Activated T-cell treated with anti-CD3 and anti-CD28 coated beads, Interleukin-2, amount 50 U/mL, for 72 hours (primary cell): ENCODE results near the gene PXDN. TPM values are rescaled to one million over a fixed set of nuclear protein-coding genes. Genes with fewer than 3 reads are reported as not detected.

ENCODE experiments used
- ATAC-seq, 2 donors: fragments of 150-1000 bp; cut with Tn5 transposase; replicated peaks in 1 of 2; 2 replicates each; pipeline ENCODE4 v1.10.0; 2021; ENCODE audit warnings: moderate library complexity in 2 of 2, mild to moderate bottlenecking in 1 of 2
- DNase-seq, 2 donors: peaks; one replicate each; pipeline ENCODE4 v3.0.0; 2021 to 2022; ENCODE audit warnings: mixed read lengths in 1 of 2
- H3K27ac Mint-ChIP-seq: one replicate; pipeline ENCODE4 v1.8.0; 2022; ENCODE audit warnings: mild to moderate bottlenecking, moderate library complexity, mixed read lengths
- H3K27me3 Mint-ChIP-seq: one replicate; pipeline ENCODE4 v1.8.0; 2022; ENCODE audit warnings: low read depth, mixed read lengths
- H3K36me3 Mint-ChIP-seq, 2 donors: one replicate each; pipeline ENCODE4 v1.8.0; 2022; ENCODE audit warnings: mixed read lengths in 2 of 2, mild to moderate bottlenecking in 1 of 2; ENCODE audit not compliant: insufficient read depth in 2 of 2
- H3K4me1 Mint-ChIP-seq: one replicate; pipeline ENCODE4 v1.8.0; 2022; ENCODE audit warnings: low read depth, mixed read lengths
- H3K4me3 Mint-ChIP-seq, 2 donors: one replicate each; pipeline ENCODE4 v1.8.0; 2022; ENCODE audit warnings: mild to moderate bottlenecking in 2 of 2, mixed read lengths in 2 of 2, moderate library complexity in 2 of 2
- H3K9me3 Mint-ChIP-seq, 2 donors: one replicate each; pipeline ENCODE4 v1.8.0; 2022; ENCODE audit warnings: mixed read lengths in 2 of 2
- total RNA-seq, 2 donors: library from RNA; stranded (reverse); gene quantifications; one replicate each; pipeline ENCODE4 v1.2.3, GENCODE V29; 2022

The PXDN gene
- total RNA-seq, 2 donors from 2014 or later: 0.25 to 1.8 TPM

GRCh38 chr2:1677821-1678165, 66.5 kb downstream of the PXDN start:
- no peak overlapping the region for H3K4me3 Mint-ChIP-seq
- no peaks in the 10 kb centered on the region for H3K36me3 Mint-ChIP-seq
- no peak overlapping the region for H3K27ac Mint-ChIP-seq
- H3K9me3 Mint-ChIP-seq: no peaks in the 10 kb centered on the region
- H3K27me3 Mint-ChIP-seq: no peaks in the 10 kb centered on the region
- no peaks in the 10 kb centered on the region for H3K4me1 Mint-ChIP-seq
- no peak for ATAC-seq
- DNase-seq: no peak

DNA sequence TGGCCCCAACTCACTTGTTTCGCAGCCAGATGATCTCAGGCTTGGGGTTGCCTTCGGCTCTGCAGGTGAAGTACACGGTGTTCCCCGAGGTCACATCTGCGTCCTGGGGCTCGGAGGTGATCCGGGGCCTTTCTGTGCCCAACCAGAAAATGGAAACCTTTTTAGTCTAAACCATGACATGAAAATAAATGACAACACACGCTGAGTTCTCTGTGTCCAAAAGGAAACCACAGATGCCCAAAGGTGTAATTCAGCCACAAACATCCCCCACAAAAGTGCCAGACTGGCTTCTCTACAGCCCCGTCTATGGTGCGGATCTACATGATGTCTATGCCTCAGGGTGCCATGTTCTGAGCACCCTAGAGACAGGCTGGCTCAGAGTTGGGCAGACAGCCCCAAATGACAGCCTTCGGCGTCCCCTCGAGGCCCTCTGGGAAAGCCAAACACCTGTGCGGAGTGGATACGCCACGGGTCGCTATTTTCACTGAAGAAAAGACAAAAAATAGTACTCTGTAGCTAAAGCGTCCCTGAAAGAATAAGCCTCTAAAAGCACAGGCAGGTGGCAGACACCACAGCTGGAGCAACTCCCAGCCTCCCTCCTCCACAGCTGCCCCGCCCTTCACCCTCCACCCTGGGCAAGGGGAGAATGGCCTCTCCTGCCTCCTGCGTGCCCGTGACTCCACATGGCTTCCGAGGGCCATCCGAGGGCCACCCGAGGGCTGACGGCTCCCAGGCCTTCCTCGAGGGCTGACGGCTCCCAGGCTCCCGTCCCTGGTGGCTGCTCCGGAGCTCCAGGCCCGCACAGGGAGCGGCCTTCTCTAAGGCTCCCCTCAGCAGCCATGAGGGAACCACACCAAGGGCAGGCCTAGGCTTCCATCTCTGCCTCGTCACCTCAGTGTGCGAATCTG, 67.1 kb downstream of the PXDN start:
- Mint-ChIP-seq H3K36me3 (no peaks in the 10 kb centered on the region), H3K27ac (no peak overlapping the region), H3K4me1 (no peaks in the 10 kb centered on the region), H3K9me3 (no peaks in the 10 kb centered on the region), H3K27me3 (no peaks in the 10 kb centered on the region), H3K4me3 (no peak overlapping the region)
- no peak for DNase-seq
- no peak for ATAC-seq

GRCh38 chr2:1676091-1676912, 68.0 kb downstream of the PXDN start:
- ATAC-seq: no peak
- DNase-seq: no peak
- H3K36me3 Mint-ChIP-seq: no peaks in the 10 kb centered on the region
- no peaks in the 10 kb centered on the region for H3K27me3 Mint-ChIP-seq
- no peaks in the 10 kb centered on the region for H3K4me1 Mint-ChIP-seq
- H3K4me3 Mint-ChIP-seq: no peak overlapping the region
- no peaks in the 10 kb centered on the region for H3K9me3 Mint-ChIP-seq
- H3K27ac Mint-ChIP-seq: no peak overlapping the region

GRCh38 chr2:1675633-1676032, 68.7 kb downstream of the PXDN start:
- H3K9me3 Mint-ChIP-seq: no peaks in the 10 kb centered on the region
- no peaks in the 10 kb centered on the region for H3K4me1 Mint-ChIP-seq
- DNase-seq (no peak), ATAC-seq (no peak)
- H3K36me3 Mint-ChIP-seq: no peaks in the 10 kb centered on the region
- no peak overlapping the region for H3K27ac Mint-ChIP-seq
- no peaks in the 10 kb centered on the region for H3K27me3 Mint-ChIP-seq
- H3K4me3 Mint-ChIP-seq: no peak overlapping the region

- DNase-seq: no peak
- H3K4me1 Mint-ChIP-seq: no peaks in the 10 kb centered on the region
- no peak for ATAC-seq
- no peaks in the 10 kb centered on the region for H3K36me3 Mint-ChIP-seq
- no peaks in the 10 kb centered on the region for H3K27me3 Mint-ChIP-seq
- no peaks in the 10 kb centered on the region for H3K9me3 Mint-ChIP-seq
- no peak overlapping the region for H3K4me3 Mint-ChIP-seq
- H3K27ac Mint-ChIP-seq: no peak overlapping the region
Observed at GRCh38 chr2:1674766-1675397, 69.4 kb downstream of the PXDN start.

- H3K36me3 Mint-ChIP-seq: no peaks in the 10 kb centered on the region
- H3K4me3 Mint-ChIP-seq: no peak overlapping the region
- H3K9me3 Mint-ChIP-seq: no peaks in the 10 kb centered on the region
- no peaks in the 10 kb centered on the region for H3K27me3 Mint-ChIP-seq
- DNase-seq (no peak), ATAC-seq (no peak)
- no peak overlapping the region for H3K27ac Mint-ChIP-seq
- no peaks in the 10 kb centered on the region for H3K4me1 Mint-ChIP-seq
Observed at GRCh38 chr2:1674276-1674675, 70.0 kb downstream of the PXDN start.

DNA sequence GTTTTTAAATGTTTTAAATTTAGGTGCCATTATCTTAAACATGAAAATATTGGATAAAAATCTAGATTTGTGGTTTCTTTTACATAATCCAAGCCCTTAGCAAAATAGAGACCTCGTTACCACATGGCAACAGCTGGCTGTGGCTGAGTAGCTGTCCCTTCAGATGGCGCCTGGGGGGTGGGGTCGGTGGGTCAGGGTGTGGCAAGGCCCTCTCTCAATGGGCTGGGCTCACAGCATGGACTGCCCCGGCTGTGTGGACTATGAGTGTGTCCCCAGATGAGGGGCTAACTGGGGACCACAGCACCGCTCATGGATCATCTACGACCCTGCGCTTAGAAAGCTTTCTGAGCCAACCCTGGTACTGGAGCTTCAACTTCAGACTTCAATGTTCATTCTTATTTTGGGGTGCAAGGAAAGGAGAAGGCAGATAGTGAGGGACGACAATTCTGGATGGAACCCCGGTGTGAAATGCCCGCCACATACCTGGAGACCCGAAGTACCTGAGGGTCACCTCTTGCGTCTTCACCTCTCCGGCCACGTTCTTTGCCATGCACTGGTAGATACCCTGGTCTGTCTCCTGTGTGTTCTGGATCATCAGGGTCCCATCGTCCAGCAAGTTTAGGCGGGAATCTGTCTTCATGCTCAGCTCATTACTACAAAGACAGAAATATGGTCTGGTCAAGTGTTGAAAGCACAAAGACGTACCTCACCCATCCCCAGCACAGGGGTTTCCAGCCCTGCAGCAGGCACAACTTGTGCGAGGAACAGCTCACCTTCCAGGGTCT, 71.0 kb downstream of the PXDN start:
- H3K4me1 Mint-ChIP-seq: no peaks in the 10 kb centered on the region
- ATAC-seq (no peak), DNase-seq (no peak)

GRCh38 chr2:1672738-1673137, 71.6 kb downstream of the PXDN start:
- Mint-ChIP-seq H3K27me3 (no peaks in the 10 kb centered on the region), H3K36me3 (no peaks in the 10 kb centered on the region), H3K27ac (no peak overlapping the region), H3K4me1 (no peaks in the 10 kb centered on the region), H3K4me3 (no peak overlapping the region), H3K9me3 (no peaks in the 10 kb centered on the region)
- DNase-seq: no peak
- ATAC-seq: no peak

More for the DNA sequence above, 71.0 kb downstream of the PXDN start:
- Mint-ChIP-seq H3K4me3 (no peak overlapping the region), H3K36me3 (no peaks in the 10 kb centered on the region), H3K27ac (no peak overlapping the region), H3K27me3 (no peaks in the 10 kb centered on the region), H3K9me3 (no peaks in the 10 kb centered on the region)

- Mint-ChIP-seq H3K9me3 (no peaks in the 10 kb centered on the region), H3K36me3 (no peaks in the 10 kb centered on the region), H3K4me1 (no peaks in the 10 kb centered on the region), H3K4me3 (no peak overlapping the region), H3K27ac (no peak overlapping the region), H3K27me3 (no peaks in the 10 kb centered on the region)
- ATAC-seq (no peak), DNase-seq (no peak)
Observed at GRCh38 chr2:1671916-1672315, 72.4 kb downstream of the PXDN start.

DNA sequence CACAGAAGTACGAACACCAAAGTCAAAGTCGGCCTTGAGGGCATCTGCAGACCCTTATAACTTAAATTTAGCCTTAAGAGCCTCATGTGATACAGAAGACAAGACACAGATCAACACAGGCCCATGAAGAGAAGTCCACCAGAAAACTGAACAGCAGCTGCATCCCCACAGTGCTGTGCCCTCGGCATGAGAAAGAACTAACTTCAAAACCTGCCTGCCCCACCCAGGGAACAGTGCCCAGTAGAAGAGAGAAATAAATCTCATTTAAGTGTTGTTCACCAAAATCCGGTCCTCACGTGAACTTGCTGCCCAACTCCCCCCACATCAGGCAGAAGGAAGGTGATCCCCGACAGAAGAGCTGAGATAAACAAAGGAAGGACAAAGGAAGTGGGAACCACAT, 73.7 kb downstream of the PXDN start:
- Mint-ChIP-seq H3K27ac (no peak overlapping the region), H3K27me3 (no peaks in the 10 kb centered on the region), H3K4me3 (no peak overlapping the region), H3K9me3 (no peaks in the 10 kb centered on the region), H3K4me1 (no peaks in the 10 kb centered on the region), H3K36me3 (no peaks in the 10 kb centered on the region)
- ATAC-seq: no peak
- no peak for DNase-seq

DNA sequence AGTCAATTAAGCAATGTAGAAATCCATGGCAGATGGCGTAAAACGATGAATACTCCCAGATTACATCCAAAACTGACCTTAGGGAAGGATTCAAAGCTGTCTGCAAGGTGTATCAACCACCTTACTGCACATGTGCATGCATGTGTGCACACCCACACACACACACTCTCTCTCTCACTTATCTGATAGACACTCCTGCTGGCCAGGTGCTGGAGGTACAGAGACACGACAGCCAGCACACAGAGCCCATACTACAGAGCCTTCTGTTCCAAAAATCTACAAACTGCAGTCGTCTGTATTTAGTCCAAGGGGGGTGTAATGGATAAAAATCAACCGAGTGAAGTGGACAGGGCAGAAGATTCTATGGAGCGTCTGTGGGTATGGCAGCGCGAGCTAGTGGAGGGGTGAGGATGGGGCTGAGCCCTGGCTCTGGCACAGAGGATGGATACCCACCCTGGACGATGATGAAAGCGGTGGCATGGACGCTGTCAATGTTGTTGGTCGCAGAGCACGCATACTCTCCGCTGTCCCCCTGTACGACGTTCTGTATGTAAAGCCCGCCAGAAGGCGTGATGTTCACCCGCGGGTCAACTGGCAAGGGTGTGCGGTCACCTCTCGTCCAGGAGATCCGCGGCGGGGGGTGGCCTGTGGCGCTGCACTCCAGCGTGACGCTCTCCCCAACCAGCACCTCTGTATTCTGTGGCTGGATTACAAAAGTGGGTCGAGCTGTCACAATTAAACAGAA, 78.4 kb downstream of the PXDN start:
- no peak overlapping the region for H3K4me3 Mint-ChIP-seq
- ATAC-seq (no peak), DNase-seq (no peak)
- no peaks in the 10 kb centered on the region for H3K4me1 Mint-ChIP-seq
- no peak overlapping the region for H3K27ac Mint-ChIP-seq
- no peaks in the 10 kb centered on the region for H3K9me3 Mint-ChIP-seq
- no peaks in the 10 kb centered on the region for H3K36me3 Mint-ChIP-seq
- no peaks in the 10 kb centered on the region for H3K27me3 Mint-ChIP-seq

DNA sequence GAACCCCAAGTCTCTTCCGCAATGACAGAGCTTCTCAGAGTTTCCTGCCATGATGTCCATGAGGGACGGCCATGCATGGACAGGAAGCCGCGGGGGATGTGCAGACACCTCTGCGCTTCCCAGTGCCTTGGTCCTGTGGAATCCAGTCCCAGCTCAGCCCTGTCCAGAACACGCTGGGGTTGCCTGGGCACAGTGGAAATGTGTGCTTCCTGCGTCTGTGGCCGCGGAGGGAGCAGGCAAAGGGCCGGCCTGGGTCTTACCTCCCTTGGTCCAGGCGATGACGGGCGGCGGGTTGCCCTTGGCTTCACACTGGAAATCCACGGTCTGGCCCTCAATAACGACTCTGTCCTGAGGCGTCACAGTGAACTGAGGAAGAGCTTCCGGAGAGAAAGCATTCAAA, 79.6 kb downstream of the PXDN start:
- Mint-ChIP-seq H3K4me1 (no peaks in the 10 kb centered on the region), H3K36me3 (no peaks in the 10 kb centered on the region), H3K27me3 (no peaks in the 10 kb centered on the region), H3K9me3 (no peaks in the 10 kb centered on the region), H3K27ac (no peak overlapping the region), H3K4me3 (no peak overlapping the region)
- DNase-seq (no peak), ATAC-seq (no peak)
